ENCODE results near the gene DNM3.

DNM3 gene

DNA sequence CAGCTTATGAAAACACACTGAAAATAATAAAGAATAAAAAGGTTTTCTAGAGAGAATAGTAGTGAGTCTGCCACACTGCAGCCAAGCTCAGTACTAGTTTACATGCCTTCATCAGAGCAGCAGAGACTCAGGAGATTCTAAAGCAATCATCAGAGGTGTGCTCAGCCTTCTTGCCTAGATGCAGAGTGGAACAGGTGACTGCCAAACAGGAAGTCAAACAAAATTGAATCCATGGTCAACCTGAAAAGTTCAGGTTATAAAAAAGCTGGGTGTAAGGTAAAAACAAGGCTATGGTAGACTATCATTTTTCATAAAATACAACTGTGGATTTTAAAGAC lies 413.9 kb downstream of the DNM3 start:
- Histone ChIP-seq H3K4me2 (ENCODE audit: low read depth, low read length, poor library complexity, severe bottlenecking) (no peak overlapping the region), H3K36me3 (ENCODE audit: low read length) (no peaks in the 10 kb centered on the region)
- TF ChIP-seq, protein P1, sequence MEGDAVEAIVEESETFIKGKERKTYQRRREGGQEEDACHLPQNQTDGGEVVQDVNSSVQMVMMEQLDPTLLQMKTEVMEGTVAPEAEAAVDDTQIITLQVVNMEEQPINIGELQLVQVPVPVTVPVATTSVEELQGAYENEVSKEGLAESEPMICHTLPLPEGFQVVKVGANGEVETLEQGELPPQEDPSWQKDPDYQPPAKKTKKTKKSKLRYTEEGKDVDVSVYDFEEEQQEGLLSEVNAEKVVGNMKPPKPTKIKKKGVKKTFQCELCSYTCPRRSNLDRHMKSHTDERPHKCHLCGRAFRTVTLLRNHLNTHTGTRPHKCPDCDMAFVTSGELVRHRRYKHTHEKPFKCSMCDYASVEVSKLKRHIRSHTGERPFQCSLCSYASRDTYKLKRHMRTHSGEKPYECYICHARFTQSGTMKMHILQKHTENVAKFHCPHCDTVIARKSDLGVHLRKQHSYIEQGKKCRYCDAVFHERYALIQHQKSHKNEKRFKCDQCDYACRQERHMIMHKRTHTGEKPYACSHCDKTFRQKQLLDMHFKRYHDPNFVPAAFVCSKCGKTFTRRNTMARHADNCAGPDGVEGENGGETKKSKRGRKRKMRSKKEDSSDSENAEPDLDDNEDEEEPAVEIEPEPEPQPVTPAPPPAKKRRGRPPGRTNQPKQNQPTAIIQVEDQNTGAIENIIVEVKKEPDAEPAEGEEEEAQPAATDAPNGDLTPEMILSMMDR (IDR thresholded peaks at IDR 0.05; ENCODE audit: insufficient read depth, low read length, poor library complexity, severe bottlenecking) = no peak
- no peak for TF ChIP-seq EZH2phosphoT487 (conservative IDR thresholded peaks at IDR 0.05; ENCODE audit: low read length)

DNA sequence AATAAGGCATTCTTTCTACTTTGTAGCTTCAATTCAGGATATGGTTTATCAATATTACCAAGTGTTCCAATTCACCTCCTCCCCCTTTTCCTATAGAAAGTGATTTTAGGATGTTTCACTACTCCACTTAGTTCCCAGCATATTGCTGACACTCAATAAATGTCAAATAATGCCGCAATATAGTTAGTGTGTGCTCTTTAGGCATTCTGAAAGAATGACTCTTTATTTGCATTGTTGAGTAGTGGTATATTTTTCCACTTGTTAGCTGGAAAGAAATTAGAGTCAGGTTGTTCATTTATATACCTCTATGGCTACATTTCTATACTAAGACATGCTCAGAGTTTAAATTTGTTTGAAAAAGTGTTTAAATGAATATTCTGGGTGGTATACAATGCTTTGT lies 424.6 kb downstream of the DNM3 start:
- Histone ChIP-seq H3K9ac (ENCODE audit: low read length) (no peak overlapping the region), H3K36me3 (ENCODE audit: low read length) (no peaks in the 10 kb centered on the region), H3K27me3 (ENCODE audit: low read length) (no peaks in the 10 kb centered on the region), H4K20me1 (ENCODE audit: low read depth, low read length) (no peaks in the 10 kb centered on the region), H3F3A (ENCODE audit: insufficient read depth) (no peaks in the 10 kb centered on the region), H3K9me2 (replicated peaks; ENCODE audit: insufficient read depth, low read length) (no peaks in the 10 kb centered on the region), H3K79me2 (ENCODE audit: insufficient read depth, low read length) (no peaks in the 10 kb centered on the region), H3K4me3 (ENCODE audit: insufficient read depth, low read length, poor library complexity, severe bottlenecking) (no peak overlapping the region), H3K9me3 (ENCODE audit: insufficient read depth, low read length) (peaks cover 3% of the 10 kb centered on the region; the same call in 1 of the 2 replicates), H2AFZ (ENCODE audit: low read depth, low read length, severe bottlenecking) (no peak overlapping the region), H3K4me2 (ENCODE audit: low read depth, low read length, poor library complexity, severe bottlenecking) (no peak overlapping the region), H3K27ac (ENCODE audit: low read depth, low read length) (no peak overlapping the region)
- TF ChIP-seq, protein P1 (IDR thresholded peaks at IDR 0.05; ENCODE audit: insufficient read depth, low read length, poor library complexity, severe bottlenecking) = no peak
- TF ChIP-seq EZH2phosphoT487 (conservative IDR thresholded peaks at IDR 0.05; ENCODE audit: low read length) = no peak

More for the DNA sequence above, 413.9 kb downstream of the DNM3 start:
- H4K20me1 ChIP-seq (ENCODE audit: low read depth, low read length) = no peaks in the 10 kb centered on the region
- 0 out of 2 replicates have a peak, but pooled peaks cover 7% of the 10 kb centered on the region for H3K9me3 ChIP-seq (ENCODE audit: insufficient read depth, low read length)
- H3K27me3 ChIP-seq (ENCODE audit: low read length) = no peaks in the 10 kb centered on the region
- no peak overlapping the region for H3K4me3 ChIP-seq (ENCODE audit: insufficient read depth, low read length, poor library complexity, severe bottlenecking)
- no peak overlapping the region for H3K27ac ChIP-seq (ENCODE audit: low read depth, low read length)
- no peaks in the 10 kb centered on the region for H3F3A ChIP-seq (ENCODE audit: insufficient read depth)
- H2AFZ ChIP-seq (ENCODE audit: low read depth, low read length, severe bottlenecking) = no peak overlapping the region
- H3K79me2 ChIP-seq (ENCODE audit: insufficient read depth, low read length) = no peaks in the 10 kb centered on the region
- no peaks in the 10 kb centered on the region for H3K9me2 ChIP-seq (replicated peaks; ENCODE audit: insufficient read depth, low read length)
- no peak overlapping the region for H3K9ac ChIP-seq (ENCODE audit: low read length)

GRCh38 chr1:172266528-172267174 lies 425.4 kb downstream of the DNM3 start:
- no peak overlapping the region for H3K27ac ChIP-seq (ENCODE audit: low read depth, low read length)

More at GRCh38 chr1:172266528-172267174, 425.4 kb downstream of the DNM3 start:
- Histone ChIP-seq H4K20me1 (ENCODE audit: low read depth, low read length) (no peaks in the 10 kb centered on the region), H3F3A (ENCODE audit: insufficient read depth) (no peaks in the 10 kb centered on the region), H3K9me2 (replicated peaks; ENCODE audit: insufficient read depth, low read length) (no peaks in the 10 kb centered on the region), H3K9ac (ENCODE audit: low read length) (no peak overlapping the region), H3K4me3 (ENCODE audit: insufficient read depth, low read length, poor library complexity, severe bottlenecking) (no peak overlapping the region), H3K36me3 (ENCODE audit: low read length) (no peaks in the 10 kb centered on the region), H3K27me3 (ENCODE audit: low read length) (no peaks in the 10 kb centered on the region), H2AFZ (ENCODE audit: low read depth, low read length, severe bottlenecking) (no peak overlapping the region), H3K9me3 (ENCODE audit: insufficient read depth, low read length) (no peaks in the 10 kb centered on the region), H3K79me2 (ENCODE audit: insufficient read depth, low read length) (no peaks in the 10 kb centered on the region), H3K4me2 (ENCODE audit: low read depth, low read length, poor library complexity, severe bottlenecking) (no peak overlapping the region)
- TF ChIP-seq, protein P1 (IDR thresholded peaks at IDR 0.05; ENCODE audit: insufficient read depth, low read length, poor library complexity, severe bottlenecking) = no peak
- no peak for TF ChIP-seq EZH2phosphoT487 (conservative IDR thresholded peaks at IDR 0.05; ENCODE audit: low read length)
